Activated B cell treated with CpG ODN at 0.5 μM for 24 hours (primary cell): ENCODE data around the gene TCF7L1. TPM values are rescaled to one million over a fixed set of nuclear protein-coding genes. Genes with fewer than 3 reads are reported as not detected.

Experiments used
- ATAC-seq: fragments of 200-7000 bp; cut with Tn5 transposase; one replicate; pipeline ENCODE4 v1.10.0; 2021; ENCODE audit warnings: low read depth, mild to moderate bottlenecking, moderate library complexity
- CTCF ChIA-PET: fragments of 350-600 bp; sonication (Branson Sonifier 250); formaldehyde crosslinking; loops from one replicate; lab custom pipeline; 2021; ENCODE audit warnings: antibody characterized with exemption; lab: Charles Lee
- POLR2A ChIA-PET: fragments of 350-600 bp; sonication (Branson Sonifier 250); formaldehyde crosslinking; loops from one replicate; lab custom pipeline; 2021; ENCODE audit warnings: antibody characterized with exemption; lab: Charles Lee
- DNase-seq: peaks from one replicate; pipeline ENCODE4 v3.0.0; 2022
- H3K27ac Mint-ChIP-seq: one replicate; pipeline ENCODE4 v1.8.0; 2020; ENCODE audit warnings: mixed read lengths
- H3K27me3 Mint-ChIP-seq: one replicate; pipeline ENCODE4 v1.8.0; 2021; ENCODE audit warnings: mixed read lengths
- H3K36me3 Mint-ChIP-seq: one replicate; pipeline ENCODE4 v1.8.0; 2021; ENCODE audit warnings: low read depth, mixed read lengths
- H3K4me1 Mint-ChIP-seq: one replicate; pipeline ENCODE4 v1.8.0; 2021; ENCODE audit warnings: mixed read lengths
- H3K4me3 Mint-ChIP-seq: one replicate; pipeline ENCODE4 v1.8.0; 2020; ENCODE audit warnings: mild to moderate bottlenecking, mixed read lengths
- H3K9me3 Mint-ChIP-seq: one replicate; pipeline ENCODE4 v1.8.0; 2020; ENCODE audit warnings: mixed read lengths
- intact Hi-C: fragments of 100-400 bp; cut with micrococcal nuclease; formaldehyde crosslinking; loops from one replicate; pipeline ENCODE4 v1.15.1; 2024
- total RNA-seq: library from RNA; stranded (reverse); gene quantifications from 2 replicates; pipeline ENCODE4 v1.2.3, GENCODE V29; 2022
- TF ChIP-seq, protein P1 (sequence below): fragments of 200-600 bp; IDR thresholded peaks from one replicate; pipeline ENCODE4 v1.8.0; 2022; ENCODE audit warnings: antibody characterized with exemption, mild to moderate bottlenecking

Gene TCF7L1
- total RNA-seq, 1 donor from 2014 or later: 0.07 TPM

DNA sequence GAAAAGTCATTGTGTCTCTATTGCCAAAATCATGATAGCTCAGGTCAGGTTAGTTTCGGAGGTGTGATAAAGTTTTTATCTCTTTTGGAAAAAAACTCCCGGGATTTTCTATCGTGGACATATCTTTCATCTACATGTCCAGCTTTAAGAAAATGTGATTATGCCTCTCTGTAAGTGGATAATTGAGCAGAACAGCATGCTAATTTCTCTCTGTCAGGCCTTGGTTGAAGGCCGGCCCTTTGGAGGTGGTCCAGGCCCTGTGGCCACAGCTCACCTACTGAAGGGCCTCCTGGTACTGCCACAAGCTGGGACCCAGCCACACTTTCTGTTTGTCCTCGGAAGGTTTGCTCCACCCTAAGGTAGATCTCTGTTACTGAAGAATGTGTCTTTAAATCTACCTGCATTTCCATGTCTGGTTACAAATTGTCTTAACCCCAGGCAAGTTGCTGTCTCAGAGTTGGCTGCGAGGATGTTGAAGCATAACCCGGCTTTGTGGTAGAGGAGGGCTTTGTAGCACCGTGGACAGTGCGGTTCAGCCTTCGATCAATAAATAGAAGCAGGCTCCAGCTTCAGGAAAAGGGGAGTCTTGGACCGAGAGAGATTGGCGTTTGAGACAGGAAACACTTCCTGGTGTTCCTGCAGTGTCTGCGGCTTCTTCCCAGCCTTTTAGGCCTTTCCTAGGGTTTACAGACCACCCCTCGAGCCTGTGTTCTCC is 25.5 kb downstream of the TCF7L1 start:
- H3K27ac Mint-ChIP-seq: no peak overlapping the region
- CTCF ChIA-PET: no interaction called here
- no peaks in the 10 kb centered on the region for H3K9me3 Mint-ChIP-seq
- no peak for DNase-seq
- H3K4me1 Mint-ChIP-seq: no peaks in the 10 kb centered on the region
- intact Hi-C loops: no loop called here
- POLR2A ChIA-PET: no interaction called here
- no peak for ATAC-seq
- H3K36me3 Mint-ChIP-seq: no peaks in the 10 kb centered on the region
- H3K4me3 Mint-ChIP-seq: no peak overlapping the region
- peaks cover 8% of the 10 kb centered on the region for H3K27me3 Mint-ChIP-seq
- TF ChIP-seq, protein P1, sequence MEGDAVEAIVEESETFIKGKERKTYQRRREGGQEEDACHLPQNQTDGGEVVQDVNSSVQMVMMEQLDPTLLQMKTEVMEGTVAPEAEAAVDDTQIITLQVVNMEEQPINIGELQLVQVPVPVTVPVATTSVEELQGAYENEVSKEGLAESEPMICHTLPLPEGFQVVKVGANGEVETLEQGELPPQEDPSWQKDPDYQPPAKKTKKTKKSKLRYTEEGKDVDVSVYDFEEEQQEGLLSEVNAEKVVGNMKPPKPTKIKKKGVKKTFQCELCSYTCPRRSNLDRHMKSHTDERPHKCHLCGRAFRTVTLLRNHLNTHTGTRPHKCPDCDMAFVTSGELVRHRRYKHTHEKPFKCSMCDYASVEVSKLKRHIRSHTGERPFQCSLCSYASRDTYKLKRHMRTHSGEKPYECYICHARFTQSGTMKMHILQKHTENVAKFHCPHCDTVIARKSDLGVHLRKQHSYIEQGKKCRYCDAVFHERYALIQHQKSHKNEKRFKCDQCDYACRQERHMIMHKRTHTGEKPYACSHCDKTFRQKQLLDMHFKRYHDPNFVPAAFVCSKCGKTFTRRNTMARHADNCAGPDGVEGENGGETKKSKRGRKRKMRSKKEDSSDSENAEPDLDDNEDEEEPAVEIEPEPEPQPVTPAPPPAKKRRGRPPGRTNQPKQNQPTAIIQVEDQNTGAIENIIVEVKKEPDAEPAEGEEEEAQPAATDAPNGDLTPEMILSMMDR: no peak

DNA sequence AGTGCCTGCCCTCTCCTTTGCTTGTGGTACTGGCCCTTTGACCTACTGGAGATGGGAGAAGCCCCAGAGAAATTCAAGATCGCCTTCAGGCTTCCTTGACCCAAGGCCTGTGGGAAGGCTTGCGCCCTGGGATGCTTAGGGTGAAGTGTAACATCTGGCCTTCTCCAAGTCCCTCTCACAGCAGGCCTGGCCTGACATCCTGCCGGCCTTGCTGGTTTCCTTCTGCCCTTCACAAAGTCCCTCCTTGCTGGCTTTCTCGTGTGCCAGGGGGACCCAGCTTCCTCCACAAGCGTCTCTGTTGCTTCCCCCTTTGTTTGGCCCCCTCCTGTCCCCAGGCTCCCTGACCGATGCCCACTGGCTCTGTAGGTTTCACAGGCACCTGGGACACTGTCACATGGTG is 26.4 kb downstream of the TCF7L1 start:
- no peak for ATAC-seq
- intact Hi-C loops: no loop called here
- DNase-seq: no peak
- Mint-ChIP-seq H3K9me3 (no peaks in the 10 kb centered on the region), H3K4me1 (no peaks in the 10 kb centered on the region), H3K4me3 (no peak overlapping the region), H3K27ac (no peak overlapping the region), H3K27me3 (peaks cover 5% of the 10 kb centered on the region), H3K36me3 (no peaks in the 10 kb centered on the region)
- CTCF ChIA-PET: no interaction called here
- POLR2A ChIA-PET: no interaction called here
- TF ChIP-seq, protein P1: no peak

DNA sequence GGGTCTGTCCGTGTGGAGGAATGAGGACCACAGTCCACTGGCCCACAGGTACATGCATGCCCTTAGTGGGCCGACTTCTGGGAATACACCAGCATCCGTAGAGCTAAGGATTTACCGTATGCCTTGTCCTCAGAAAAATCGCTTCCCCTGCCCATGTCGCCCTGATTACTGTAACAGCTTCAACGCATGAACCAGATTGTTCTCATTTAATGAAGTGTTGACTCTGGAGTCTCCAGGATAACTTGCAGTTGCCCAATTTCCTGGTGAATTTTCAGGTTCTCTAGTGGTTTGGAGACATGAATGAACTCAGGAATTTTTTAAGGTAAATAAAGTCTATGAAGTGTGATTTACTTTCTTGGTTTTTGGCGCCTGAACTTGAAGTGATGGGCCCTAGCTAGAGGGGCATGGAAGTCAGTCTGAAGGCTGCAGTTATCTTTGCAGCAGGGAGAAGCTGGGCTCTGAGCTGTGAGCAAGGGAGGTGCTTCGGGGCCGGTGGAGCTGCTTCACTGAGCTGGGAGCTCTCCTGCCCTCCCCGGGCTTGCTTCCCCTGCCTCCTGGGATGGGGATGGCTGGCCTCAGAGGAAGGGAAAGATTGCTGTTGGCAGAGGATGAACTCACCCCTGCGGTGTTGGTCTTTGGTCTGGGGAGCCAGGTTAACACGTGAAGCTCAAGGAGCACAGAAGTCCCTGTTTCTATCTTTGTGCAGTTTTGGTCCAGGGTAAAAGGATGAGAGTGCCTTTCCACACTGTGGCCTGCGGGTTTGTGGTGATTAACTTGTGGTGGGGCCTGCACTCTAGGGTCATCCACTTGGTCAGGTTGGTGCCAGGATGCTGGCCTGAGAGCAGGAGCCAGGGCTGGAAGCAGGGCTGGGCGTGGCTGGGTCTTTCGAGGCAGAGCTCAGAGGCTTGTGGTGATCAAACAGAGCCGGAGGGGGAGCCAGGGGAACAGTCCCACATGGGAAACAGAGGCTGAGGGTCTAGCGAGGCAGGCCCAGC is 28.1 kb downstream of the TCF7L1 start:
- TF ChIP-seq, protein P1: no peak
- H3K27ac Mint-ChIP-seq: no peak overlapping the region
- no peak overlapping the region for H3K4me3 Mint-ChIP-seq
- H3K9me3 Mint-ChIP-seq: no peaks in the 10 kb centered on the region
- CTCF ChIA-PET: no interaction called here
- POLR2A ChIA-PET: no interaction called here
- DNase-seq (no peak), ATAC-seq (no peak)
- H3K27me3 Mint-ChIP-seq: peaks cover 3% of the 10 kb centered on the region
- intact Hi-C loops: no loop called here
- H3K36me3 Mint-ChIP-seq: no peaks in the 10 kb centered on the region
- H3K4me1 Mint-ChIP-seq: no peaks in the 10 kb centered on the region

- H3K27me3 Mint-ChIP-seq: peaks cover 7% of the 10 kb centered on the region
- H3K9me3 Mint-ChIP-seq: no peaks in the 10 kb centered on the region
- ChIA-PET CTCF (no interaction called here), POLR2A (no interaction called here)
- no peak overlapping the region for H3K27ac Mint-ChIP-seq
- DNase-seq (no peak), ATAC-seq (no peak)
- no peak overlapping the region for H3K4me3 Mint-ChIP-seq
- no peaks in the 10 kb centered on the region for H3K4me1 Mint-ChIP-seq
- TF ChIP-seq, protein P1: no peak
- intact Hi-C loops: no loop called here
- H3K36me3 Mint-ChIP-seq: no peaks in the 10 kb centered on the region
These were observed 29.6 kb downstream of the TCF7L1 start for GRCh38 chr2:85162746-85163301.

DNA sequence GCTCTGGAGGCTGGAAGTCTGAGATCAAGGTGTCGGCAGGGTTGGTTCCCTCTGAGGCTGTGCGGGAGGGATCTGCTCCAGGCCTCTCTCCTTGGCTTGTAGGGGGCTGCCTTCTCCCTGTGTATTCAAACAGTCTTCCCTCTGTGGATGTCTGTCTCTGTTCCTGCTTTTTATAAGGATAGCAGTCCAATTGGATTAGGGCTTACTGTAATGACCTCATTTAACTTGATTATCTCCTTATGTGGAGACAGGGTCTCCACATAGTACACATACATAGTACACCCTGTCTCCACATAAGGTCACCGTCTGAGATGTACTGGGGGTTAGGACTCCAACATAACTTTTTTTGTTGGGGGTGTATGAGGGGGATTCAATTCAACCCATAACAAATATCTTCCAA is 30.5 kb downstream of the TCF7L1 start:
- ChIA-PET POLR2A (no interaction called here), CTCF (no interaction called here)
- ATAC-seq (no peak), DNase-seq (no peak)
- no peak overlapping the region for H3K27ac Mint-ChIP-seq
- H3K9me3 Mint-ChIP-seq: no peaks in the 10 kb centered on the region
- no peaks in the 10 kb centered on the region for H3K4me1 Mint-ChIP-seq
- intact Hi-C loops: no loop called here
- TF ChIP-seq, protein P1: no peak
- no peaks in the 10 kb centered on the region for H3K36me3 Mint-ChIP-seq
- peaks cover 7% of the 10 kb centered on the region for H3K27me3 Mint-ChIP-seq
- no peak overlapping the region for H3K4me3 Mint-ChIP-seq
